ENCODE results near the gene EP300.
"Not testable (repeated sequence)": the region's sequence is repeated elsewhere in the genome, so short reads cannot be mapped to it uniquely, and the experiment has no call there.

- not testable (repeated sequence) for TF ChIP-seq POLR2A (IDR thresholded peaks at IDR 0.05)
- TF ChIP-seq, protein P1, sequence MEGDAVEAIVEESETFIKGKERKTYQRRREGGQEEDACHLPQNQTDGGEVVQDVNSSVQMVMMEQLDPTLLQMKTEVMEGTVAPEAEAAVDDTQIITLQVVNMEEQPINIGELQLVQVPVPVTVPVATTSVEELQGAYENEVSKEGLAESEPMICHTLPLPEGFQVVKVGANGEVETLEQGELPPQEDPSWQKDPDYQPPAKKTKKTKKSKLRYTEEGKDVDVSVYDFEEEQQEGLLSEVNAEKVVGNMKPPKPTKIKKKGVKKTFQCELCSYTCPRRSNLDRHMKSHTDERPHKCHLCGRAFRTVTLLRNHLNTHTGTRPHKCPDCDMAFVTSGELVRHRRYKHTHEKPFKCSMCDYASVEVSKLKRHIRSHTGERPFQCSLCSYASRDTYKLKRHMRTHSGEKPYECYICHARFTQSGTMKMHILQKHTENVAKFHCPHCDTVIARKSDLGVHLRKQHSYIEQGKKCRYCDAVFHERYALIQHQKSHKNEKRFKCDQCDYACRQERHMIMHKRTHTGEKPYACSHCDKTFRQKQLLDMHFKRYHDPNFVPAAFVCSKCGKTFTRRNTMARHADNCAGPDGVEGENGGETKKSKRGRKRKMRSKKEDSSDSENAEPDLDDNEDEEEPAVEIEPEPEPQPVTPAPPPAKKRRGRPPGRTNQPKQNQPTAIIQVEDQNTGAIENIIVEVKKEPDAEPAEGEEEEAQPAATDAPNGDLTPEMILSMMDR (IDR thresholded peaks at IDR 0.05) = not testable (repeated sequence)
These were observed 28.1 kb upstream of the EP300 start for GRCh38 chr22:41064326-41064725.

Data from right lobe of liver (tissue), 4 donors.